CD4-positive, alpha-beta T cell treated with Interleukin-10 for 1 hour (primary cell): Measurements from ENCODE around the gene BRME1.

ENCODE experiments used
- DNase-seq: peaks from one replicate; pipeline ENCODE4 v3.0.0-alpha.2; 2020

Gene BRME1

DNA sequence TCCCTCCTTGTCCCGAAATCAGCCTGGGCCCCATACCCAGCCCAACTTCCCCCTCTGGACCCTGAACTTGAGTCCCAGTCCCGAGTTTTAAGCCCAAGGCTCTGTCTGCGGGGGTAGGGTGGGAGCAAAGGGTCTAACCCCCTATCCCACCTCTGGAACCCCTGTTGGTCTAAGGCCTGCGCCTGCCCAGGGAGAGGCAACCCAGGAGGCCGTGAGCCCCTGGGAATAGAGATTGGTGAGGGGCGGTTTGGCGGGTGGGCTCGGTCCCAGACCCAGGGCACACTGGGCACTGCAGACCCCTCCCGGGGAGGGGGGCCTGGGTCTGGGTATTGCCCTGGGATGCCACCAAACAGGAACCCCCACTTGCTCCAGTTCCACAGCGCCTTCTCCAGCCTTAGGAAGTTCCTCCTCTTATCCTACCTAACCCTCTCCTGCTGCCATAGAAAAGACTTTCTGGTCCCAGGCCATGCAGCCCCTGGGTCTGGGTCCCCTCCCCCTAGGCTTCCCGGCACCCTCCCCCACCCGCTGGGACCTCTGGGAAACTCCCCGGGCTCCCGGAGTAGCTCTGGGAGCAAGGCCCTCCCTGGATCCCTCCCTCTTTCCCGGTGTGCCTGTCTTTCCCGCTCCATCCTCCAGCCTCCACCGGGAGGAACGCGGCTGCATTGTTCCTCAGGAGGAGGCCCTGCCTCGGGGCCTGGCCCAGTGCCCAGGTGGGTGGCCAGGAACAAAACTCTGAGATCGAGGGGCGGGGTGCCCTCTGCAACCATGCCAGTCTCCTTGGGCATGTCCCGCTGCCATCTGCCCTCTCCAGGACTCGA lies 62.6 kb downstream of the BRME1 start:
- DNase-seq = no peak

DNA sequence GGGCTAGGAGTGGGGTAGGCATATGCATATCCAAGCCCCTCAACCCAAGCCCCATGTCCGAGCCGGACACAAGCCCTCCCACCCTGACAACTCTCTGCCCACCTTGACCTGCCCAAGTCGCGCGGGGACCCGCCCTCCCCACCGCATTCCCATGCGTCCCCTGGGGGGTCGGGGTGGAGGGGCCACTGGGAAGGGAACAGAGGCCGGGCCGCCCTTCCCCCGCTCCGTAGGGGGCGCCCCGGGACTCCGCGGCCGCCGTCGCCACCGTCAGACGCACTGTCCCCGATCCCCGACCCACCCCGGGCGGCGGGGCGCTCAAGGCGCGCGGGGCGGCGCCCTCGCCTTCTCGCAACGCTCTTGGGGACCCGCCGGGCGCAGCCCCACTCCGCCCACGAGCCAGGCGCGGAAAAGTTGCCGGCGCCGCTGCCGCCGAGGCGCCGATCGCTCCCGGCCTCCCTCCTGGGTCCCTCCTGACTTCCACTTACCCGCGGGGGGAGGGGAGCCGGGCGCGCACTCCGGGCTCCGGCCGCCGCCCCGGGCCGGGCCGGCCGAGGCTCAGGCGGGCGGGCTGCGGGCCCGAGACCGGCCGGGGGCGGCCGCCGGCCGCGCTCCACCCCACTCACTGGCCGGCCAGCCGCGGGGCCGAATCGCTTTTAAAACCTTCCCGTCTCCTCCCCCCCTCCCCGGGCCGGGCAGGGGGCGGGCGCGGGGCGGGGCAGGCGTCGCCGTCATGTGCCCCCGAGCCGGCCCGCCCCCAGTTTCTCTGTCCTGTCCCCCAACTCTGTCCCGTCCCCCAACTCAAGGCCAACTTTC lies 63.4 kb downstream of the BRME1 start:
- peak; percentile 92 for DNase-seq

DNA sequence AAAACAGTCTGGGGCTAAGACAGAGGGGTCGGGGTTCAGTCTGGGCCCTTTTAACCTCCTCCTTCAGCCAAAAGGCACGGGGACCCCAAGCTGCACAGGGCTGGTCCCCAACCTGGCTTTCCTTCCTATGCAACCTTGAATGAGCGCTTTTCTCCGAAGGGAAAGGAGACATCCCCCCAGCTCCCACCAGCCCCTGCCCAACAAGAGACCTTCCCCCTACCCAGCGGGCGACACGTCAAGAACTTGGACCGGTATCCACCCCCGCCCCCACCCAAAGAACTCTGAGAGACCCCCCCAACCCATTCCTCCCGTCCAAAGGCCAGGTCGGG lies 64.0 kb downstream of the BRME1 start:
- peak; percentile 70 for DNase-seq

DNA sequence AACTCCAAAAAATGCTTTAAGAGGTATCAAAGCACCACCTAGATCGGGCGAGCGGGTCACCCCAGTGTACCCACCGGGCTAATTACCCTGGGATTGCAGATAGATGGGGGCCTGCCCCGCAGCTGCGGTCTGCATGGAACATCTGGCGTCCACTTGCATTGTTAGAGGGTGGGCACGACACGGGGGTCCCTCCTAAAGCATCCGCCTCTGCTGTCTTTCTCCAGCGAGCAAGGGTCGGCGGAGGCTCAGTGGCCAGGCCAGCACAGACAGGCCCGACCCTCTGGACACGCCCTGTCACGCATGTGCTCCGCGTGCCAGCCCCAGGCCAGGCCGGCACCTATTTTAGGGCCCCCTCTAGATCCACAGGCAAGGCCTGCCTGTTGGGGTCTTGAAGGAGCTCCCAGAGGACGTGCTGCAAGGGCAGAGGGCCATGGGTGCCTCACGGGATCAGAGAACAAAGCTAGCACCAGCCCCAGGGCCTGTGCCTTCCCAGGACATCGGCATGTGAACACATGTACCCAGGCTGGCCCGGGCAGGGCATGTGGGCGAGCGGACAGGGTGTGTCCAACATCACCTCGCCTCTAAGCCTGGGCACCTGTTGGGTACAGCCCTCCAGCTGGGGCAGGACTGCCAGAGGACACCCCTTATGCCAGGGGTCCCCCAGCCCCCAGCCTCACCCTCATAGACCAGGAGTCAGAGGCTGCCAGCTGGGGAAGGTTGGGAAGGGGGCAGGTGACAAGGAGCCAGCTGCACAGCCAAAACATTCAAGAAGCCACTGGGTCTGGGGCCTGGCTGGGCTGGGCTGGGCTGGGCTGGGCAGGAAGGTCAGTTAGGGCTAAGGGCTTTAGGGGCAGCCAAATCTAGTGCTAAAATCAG lies 64.6 kb downstream of the BRME1 start:
- peak; percentile 75 for DNase-seq

DNA sequence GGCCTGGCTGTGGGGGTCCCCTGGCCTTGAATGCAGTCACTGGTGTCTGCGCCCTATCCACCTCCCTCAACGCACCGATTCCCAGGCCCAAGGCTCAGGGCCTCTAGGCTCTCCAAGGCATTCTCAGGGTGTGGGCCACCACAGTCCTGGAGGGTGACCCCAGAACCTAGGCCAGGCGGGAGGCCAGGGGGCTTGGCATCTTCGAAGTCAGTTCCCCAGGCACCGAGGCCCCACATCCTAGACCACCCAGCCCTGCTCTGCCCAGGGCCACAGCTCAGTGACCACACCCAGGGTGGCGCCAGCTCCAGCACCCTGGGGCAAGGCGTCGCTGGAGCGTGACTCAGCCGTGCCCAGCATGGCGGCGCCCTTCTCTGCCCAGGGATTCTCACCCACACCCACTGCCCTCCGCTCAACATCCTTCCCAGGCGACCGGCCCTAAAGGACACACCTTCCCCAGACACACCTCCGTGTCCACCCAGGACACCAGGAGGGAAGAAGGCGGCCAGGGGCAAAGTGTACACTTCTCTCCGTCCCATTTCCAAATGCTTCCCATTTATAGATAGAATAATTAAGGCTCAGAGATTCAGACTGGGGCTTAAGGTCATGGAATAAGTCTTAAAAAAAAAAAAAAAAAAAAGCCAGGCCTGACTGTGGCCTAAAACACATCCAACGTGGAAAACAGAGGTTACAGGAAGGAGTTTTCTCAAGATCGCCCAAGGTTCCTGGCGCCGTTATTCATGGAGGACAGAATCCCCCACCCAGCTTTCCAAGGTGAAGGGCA lies 65.4 kb downstream of the BRME1 start:
- DNase-seq = peak; percentile 79

DNA sequence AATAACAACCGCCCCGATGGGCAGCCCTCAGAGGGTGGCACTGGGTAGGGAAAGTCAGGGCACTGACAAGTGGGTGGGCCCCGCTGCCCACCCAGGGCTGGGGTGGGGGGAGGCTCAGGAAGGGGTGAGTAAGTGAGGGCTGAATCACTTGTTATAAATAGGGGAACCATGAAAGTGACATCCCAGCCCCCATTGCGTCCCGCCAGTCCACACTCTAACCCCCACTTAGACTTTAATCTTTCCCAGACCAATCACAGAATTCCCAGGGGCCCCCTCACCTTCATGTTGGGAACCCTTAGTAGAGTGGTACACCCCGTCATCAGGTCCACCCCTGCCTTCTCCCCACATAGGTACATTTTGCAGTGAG lies 66.0 kb downstream of the BRME1 start:
- DNase-seq = no peak

DNA sequence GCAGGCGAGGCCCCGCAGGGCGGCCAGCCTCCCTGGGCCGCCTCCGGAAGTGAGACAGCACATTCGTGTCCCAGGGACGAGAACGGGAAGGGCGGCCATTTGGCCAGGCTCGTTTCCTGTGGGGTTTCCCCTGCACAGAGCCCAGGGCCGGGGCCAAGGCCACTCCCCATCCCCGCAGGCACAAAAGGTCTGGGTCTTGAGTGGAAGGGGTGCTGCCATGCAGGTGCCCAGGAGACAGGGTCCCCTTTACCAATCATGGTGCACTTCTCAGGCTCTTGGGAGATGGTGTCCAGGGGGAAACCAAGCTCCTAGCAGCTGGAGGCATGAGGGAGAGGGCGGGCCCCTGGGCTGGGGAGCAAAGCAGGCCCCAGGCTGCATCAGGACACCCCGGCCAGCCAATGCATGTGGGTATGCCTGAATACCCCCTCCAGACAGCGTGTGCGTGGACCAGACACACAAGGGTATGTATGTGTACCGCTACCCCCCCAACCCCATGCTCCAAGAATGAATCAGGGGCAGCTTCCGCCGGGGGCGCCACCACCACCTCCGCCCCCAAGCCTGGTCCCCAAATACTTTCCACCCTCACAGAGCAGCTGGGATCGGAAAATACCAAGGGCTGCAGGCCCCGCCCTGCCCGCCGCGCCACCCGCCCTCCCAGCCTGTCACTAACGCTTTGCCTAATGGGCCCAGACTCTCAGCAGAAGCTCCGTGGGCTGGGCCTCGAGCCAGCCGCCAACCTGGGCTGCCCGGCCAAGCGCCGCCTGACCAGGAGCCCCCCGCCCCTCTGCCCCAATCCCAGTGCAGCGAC lies 66.6 kb downstream of the BRME1 start:
- DNase-seq = peak; percentile 90

DNA sequence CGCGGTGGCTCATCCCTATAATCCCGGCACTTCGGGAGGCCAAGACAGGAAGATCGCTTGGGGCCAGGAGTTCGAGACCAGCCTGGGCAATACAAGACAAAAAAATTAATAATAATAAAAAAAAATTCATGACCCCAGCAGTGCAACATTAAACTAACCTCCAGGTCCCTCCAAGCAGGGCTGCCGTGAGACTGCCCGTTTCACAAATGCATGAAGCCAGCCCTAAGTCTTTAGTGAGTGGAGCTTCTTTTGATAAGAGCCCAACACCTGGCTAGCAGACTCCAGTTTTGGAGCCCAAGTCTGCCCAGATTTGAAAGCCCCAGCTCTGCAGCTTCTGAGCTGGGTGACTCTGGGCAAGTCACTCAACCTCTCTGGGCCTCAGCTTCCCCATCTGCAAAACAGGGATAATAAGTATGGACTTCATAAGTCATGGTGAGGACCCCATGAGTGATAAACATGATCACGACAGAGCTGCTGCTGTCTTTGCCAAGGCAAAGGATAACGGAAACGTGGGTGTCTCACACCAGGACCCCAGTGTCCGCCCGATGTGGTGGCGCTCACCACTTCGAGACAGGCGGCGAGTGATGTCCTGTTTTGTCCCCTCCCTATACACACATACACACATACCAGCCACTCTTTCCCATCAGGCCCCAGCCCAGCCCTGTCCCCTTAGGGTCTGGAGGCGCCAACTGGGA lies 67.3 kb downstream of the BRME1 start:
- no peak for DNase-seq

DNA sequence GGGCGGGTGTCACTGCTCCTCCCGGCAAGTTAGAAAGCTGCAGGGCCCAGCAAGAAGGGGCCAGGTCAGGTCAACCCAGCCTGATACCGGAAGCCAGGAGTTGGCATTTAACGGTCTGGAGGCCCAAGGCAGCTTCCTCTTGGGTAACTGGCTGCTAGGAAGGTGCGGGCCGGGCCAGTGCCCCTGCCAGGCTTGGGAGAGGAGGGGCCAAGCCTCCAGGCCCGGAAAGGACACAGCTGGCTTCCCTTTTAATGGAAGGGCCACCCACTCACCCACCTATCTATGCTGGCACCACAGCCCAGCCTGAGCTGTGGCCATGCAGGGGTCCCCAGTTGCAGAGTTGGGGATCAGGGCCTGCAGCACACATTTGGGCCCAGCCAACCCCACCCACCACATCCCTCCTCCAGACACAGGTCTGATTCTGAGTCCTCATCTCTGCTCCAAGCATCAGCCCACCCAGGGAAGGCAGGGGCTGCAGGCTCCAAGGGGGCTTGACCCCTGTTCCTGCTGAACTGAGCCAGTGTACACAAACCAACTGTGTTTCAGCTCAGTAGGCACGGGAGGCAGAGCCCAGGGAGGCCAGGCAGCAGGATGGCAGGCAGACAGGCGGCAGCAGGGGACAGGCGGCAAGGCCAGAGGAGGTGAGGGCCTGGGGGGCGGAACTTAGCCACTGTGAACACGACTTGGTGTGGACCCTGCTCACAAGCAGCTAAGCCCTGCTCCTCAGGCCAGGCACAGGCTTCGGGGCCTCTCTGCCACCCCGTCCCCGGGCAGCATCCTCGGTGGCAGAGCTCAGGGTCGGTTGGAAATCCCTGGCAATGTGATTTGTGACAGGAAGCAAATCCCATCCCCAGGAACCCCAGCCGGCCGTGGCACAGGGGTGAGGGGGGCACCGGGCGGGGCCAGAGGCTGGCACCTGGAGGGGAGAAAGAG lies 69.9 kb downstream of the BRME1 start:
- peak; percentile 69 for DNase-seq

DNA sequence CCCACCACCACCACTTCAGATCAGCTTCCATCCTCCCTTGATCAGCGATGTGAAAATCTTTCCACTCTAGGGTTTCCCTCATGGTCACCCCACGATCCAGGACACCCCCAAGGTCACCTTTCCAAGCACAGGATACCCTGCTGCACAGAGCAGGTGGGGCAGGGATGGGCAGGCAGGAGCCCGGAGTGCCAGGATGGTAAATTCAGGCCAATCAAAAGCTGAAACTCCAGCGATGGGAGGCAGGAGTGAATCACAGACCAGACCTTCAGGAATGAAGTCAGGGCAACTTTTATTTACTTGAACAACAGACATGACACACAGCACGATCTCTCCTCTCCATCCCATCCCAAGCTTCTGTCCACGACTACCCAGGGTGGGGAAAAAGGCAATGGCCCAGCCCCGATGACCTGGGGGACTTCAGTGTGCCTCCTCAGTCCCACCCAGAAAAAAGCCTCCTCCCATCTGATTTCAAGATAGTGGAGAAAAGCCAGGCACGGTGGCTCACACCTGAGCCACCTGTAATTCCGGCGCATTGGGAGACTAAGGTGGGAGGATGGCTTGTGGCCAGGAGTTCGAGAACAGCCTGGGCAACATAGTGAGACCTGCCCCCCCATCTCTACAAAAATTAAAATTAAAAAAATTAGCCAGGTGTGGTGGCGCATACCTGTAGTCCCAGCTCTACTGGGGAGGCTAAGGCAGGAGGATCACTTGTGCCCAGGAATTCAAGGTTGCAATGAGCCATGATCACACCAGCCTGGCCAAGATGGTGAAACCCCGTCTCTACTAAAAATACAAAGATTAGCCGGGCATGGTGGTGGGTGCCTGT lies 71.5 kb downstream of the BRME1 start:
- DNase-seq = no peak

DNA sequence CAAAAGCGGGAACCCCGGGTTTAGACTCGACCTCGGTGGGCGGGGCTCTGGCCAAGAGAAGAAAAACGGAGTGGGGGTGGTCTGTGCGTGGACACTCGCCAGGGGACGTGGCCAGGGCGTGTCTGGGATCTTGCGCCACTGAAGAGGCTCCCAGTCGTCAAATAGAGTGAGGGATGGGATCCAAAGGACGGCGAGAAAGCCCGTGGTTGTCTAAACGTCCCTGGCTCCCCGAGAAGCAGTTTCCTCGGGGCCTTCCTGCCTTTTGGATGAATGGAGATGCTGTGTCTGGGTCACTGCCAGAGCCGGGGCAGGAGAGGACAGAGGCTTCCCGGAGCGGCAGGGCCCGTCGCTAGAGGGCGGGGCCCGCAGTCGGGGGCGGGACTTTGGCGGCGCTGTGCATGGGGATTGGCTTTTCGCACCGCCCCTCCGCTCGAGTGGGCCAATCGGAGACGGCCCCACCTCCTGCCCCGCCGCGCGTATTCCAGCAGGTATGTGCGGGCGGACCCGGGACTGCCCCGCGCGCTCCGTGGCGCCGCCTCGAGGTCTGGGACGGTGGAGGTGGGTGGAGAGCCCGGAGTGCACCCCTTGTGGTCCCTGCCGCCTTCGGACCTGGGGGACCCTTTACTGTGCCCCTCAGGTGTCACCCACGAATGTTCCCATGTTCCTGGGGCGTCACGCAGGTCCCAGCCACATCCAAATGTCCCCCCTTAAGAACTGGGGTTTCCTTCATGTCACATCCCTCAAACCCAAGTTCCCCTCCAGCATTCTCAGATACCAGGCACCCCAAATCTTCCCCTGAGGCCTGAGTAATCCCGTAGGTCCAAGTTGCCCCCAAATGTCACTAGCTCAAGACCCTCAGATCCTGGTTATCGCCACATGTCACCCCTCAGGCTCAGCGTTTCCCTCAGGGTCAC lies 72.3 kb downstream of the BRME1 start:
- peak; percentile 96 for DNase-seq
